Heart left ventricle (tissue), 16 donors: ENCODE results near the gene CSNK1G1. TPM values are rescaled to one million over a fixed set of nuclear protein-coding genes. Genes with fewer than 3 reads are reported as not detected.

Experiments used
- ATAC-seq, 4 donors: fragments of 200-7000 bp; cut with Tn5 transposase; one replicate each; pipeline ENCODE4 v1.9.1; 2020 to 2022; ENCODE audit warnings: moderate library complexity in 4 of 4, mild to moderate bottlenecking in 3 of 4, moderate number of reproducible peaks in 1 of 4
- DNase-seq, 5 donors: peaks; one replicate each; pipeline ENCODE4 v3.0.0-alpha.2; 2020
- H3K27ac ChIP-seq, 12 donors: fragments of 200-600 bp; sonication (generic) in 4 of 12; one replicate each; pipeline versions ENCODE4 v1.5.0 to v1.8.0; 2016 to 2022; ENCODE audit warnings: mild to moderate bottlenecking in 2 of 12
- H3K27me3 ChIP-seq, 9 donors: fragments of 200-600 bp; sonication (generic) in 2 of 9; one replicate each; pipeline versions ENCODE4 v1.5.1 to v1.8.0; 2016 to 2022; ENCODE audit warnings: mild to moderate bottlenecking in 3 of 9
- H3K36me3 ChIP-seq, 9 donors: fragments of 200-600 bp; sonication (generic) in 2 of 9; one replicate each; pipeline versions ENCODE4 v1.5.0 to v1.8.0; 2018 to 2022; ENCODE audit warnings: mild to moderate bottlenecking in 2 of 9
- H3K4me1 ChIP-seq, 12 donors: fragments of 200-600 bp; sonication (generic) in 4 of 12; one replicate each; pipeline versions ENCODE4 v1.5.0 to v1.8.0; 2016 to 2022; ENCODE audit warnings: mild to moderate bottlenecking in 3 of 12
- H3K4me3 ChIP-seq, 12 donors: fragments of 200-600 bp; sonication (generic) in 4 of 12; one replicate each; pipeline versions ENCODE4 v1.5.0 to v1.8.0; 2017 to 2022; ENCODE audit warnings: mild to moderate bottlenecking in 9 of 12, moderate library complexity in 4 of 12
- H3K9me3 ChIP-seq, 12 donors: fragments of 200-600 bp; sonication (generic) in 4 of 12; one replicate each; pipeline versions ENCODE4 v1.5.0 to v1.8.0; 2016 to 2022; ENCODE audit warnings: mild to moderate bottlenecking in 1 of 12
- POLR2A ChIP-seq, 2 donors: fragments of 450-650 bp; IDR thresholded peaks; one replicate each; pipeline ENCODE4 v1.6.1; 2017; ENCODE audit warnings: antibody characterized with exemption in 2 of 2, mild to moderate bottlenecking in 2 of 2, moderate library complexity in 2 of 2
- WGBS, 4 donors: extraction: QIAGEN DNeasy Blood & Tissue Kit in 2 of 4; methylation state at CpG; one replicate each; pipeline versions ENCODE4 v1.1.5 to v1.1.7; 2013 to 2018; 5-methylcytosine and 5-hydroxymethylcytosine counted together
- intact Hi-C, 10 donors: fragments of 100-400 bp; cut with DNase I; formaldehyde crosslinking; loops; one replicate each; pipeline versions ENCODE4 v1.11.1 to v1.14.2; 2022
- long read RNA-seq, 3 donors: library from polyadenylated mRNA; unstranded; transcript quantifications; one replicate each; pipeline ENCODE4 v2.0.0, GENCODE V29; 2020 to 2021
- polyA plus RNA-seq, 2 donors: library from polyadenylated mRNA; stranded (reverse); fragments of 200-250 nt; gene quantifications; one replicate each; pipeline ENCODE4 v1.2.3, GENCODE V29; 2013
- total RNA-seq, 9 donors: library from RNA; depleted of rRNA in 2 of 9; stranded (reverse); fragments of >200 nt in 2 of 9; fragmentation: NEBNext Ultra II Directional in 3 of 9; extraction: Animal tissue kit (Norgen Biotek cat#: 25700) in 3 of 9; gene quantifications; one replicate each; pipeline versions ENCODE4 v1.1.0 to v1.2.4, GENCODE V29; 2016 to 2023
- TF ChIP-seq, protein P1 (sequence below), 12 donors: fragments of 200-600 bp; sonication (generic) in 4 of 12; IDR thresholded peaks; one replicate each; pipeline versions ENCODE4 v1.5.0 to v1.8.0; 2018 to 2022; ENCODE audit warnings: antibody characterized with exemption in 12 of 12, mild to moderate bottlenecking in 5 of 12
- donor health status: ischemic (EF 13 %, LVEDD 7.1; RV severe dilation, severe dysfunction).
- donor health status: healthy with polysubstance abuse.
- donor health status: DM: no; HTN: yes; CAD: no.
- donor health status: DM: no; HTN: no; CAD: no.
- donor health status: ischemic (EF 25% LVEDD 6.9; RV normal size, moderate dysfunction).
- donor health status: ischemic (EF 25% LVEDD 5.7; RV mildly dilated, moderate dysfunction).
- donor health status: healthy.
- donor health status: DM: yes; HTN: yes; CAD: no.
- donor health status: ischemic (EF 35%, LVEDD 5.7; RV mildly dilated, moderate dysfunction).
- donor health status: nonischemic (EF 11% LVEDD 7.7; RV severe dilation, severe dysfunction).
- donor health status: DM: yes; HTN: yes; CAD: no.
- donor health status: PGD.
- donor health status: ischemic (EF 29% LVEDD 5.4; RV normal size, mild dysfunction).
- donor health status: nonischemic (EF 23%, LVEDD 6.1; RV moderate dilation, normal function).

The CSNK1G1 gene
- total RNA-seq (10 to 100 TPM in 2 of 9 donors, 1 to 10 TPM in 7; 3.9 to 15.0 (median 7.6) TPM), polyA plus RNA-seq (1 to 10 TPM; 1.4 to 4.9 TPM)
- long read RNA-seq, donor 1, full-length matches to known transcripts: 3 of 5 reads
- long read RNA-seq, donor 1, partial matches to known transcripts: 1 of 5 reads
- long read RNA-seq, donor 1, other reads (novel, unspliced or antisense): 1 of 5 reads
- long read RNA-seq, donor 2, full-length matches to known transcripts: 9 of 13 reads
- long read RNA-seq, donor 2, partial matches to known transcripts: 2 of 13 reads
- long read RNA-seq, donor 2, other reads (novel, unspliced or antisense): 2 of 13 reads
- long read RNA-seq, donor 3, full-length matches to known transcripts: 1 of 6 reads
- long read RNA-seq, donor 3, partial matches to known transcripts: 2 of 6 reads
- long read RNA-seq, donor 3, other reads (novel, unspliced or antisense): 3 of 6 reads

GRCh38 chr15:64355944-64356709 is at the start of gene CSNK1G1:
CSNK1G1 (minus strand) TSS chr15:64356173; CDS start chr15:64300499, 55,674 bp downstream.
- intact Hi-C loops: loop anchor here in 8 of 10 donors (2.0 to 10.0 kb wide), 8 partner anchors 25 to 194 kb away; partner anchors contain the start of genes PPIB (in 4 of the 8), PCLAF (in 1 of the 8) and TRIP4 (in 1 of the 8)
- Histone ChIP-seq H3K27ac (peak within 1 kb of the TSS; percentile 16 to 85 (median 76)), H3K4me3 (peak within 1 kb of the TSS; percentile 59 to 98 (median 84)), H3K27me3 (no peaks in the 10 kb centered on the region), H3K9me3 (no peaks in the 10 kb centered on the region), H3K4me1 (peaks cover 0 to 32% (median 12%) of the 10 kb centered on the region in 12 donors), H3K36me3 (no peaks in the 10 kb centered on the region)
- ATAC-seq: peak; percentile 100
- WGBS, 4 donors: 0 to 1% (median 0%) methylated on average over 32 to 42 of the region's 42 CpGs
- TF ChIP-seq, protein P1, sequence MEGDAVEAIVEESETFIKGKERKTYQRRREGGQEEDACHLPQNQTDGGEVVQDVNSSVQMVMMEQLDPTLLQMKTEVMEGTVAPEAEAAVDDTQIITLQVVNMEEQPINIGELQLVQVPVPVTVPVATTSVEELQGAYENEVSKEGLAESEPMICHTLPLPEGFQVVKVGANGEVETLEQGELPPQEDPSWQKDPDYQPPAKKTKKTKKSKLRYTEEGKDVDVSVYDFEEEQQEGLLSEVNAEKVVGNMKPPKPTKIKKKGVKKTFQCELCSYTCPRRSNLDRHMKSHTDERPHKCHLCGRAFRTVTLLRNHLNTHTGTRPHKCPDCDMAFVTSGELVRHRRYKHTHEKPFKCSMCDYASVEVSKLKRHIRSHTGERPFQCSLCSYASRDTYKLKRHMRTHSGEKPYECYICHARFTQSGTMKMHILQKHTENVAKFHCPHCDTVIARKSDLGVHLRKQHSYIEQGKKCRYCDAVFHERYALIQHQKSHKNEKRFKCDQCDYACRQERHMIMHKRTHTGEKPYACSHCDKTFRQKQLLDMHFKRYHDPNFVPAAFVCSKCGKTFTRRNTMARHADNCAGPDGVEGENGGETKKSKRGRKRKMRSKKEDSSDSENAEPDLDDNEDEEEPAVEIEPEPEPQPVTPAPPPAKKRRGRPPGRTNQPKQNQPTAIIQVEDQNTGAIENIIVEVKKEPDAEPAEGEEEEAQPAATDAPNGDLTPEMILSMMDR (IDR thresholded peaks at IDR 0.05): peak in 8 of 12 donors; percentile 22 to 52 (median 35)
- TF ChIP-seq POLR2A (IDR thresholded peaks at IDR 0.05): peak in 1 of 2 donors; percentile 34
- peak; percentile 96 to 97 (median 96) for DNase-seq

DNA sequence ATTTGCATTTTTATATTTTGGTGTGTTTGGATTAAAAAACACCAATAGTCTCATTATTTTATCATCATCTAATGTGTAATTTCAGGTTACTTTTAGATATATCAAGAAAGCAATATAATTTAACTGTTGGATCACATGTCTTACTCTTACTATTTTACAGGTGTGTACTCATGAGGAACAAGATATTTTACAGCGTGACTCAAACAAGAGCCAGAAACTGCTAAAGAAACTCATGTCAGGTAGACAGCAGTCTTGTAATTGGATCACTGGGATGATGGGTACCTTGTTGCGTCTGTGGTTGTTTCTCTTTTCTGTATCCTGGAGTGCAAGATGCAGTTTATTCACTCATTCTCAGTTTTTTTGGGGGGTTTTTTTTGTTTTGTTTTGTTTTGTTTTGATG is 44.6 kb upstream of the CSNK1G1 start:
- Histone ChIP-seq H3K4me1 (peaks cover 0 to 3% (median 0%) of the 10 kb centered on the region in 12 donors), H3K27ac (no peak overlapping the region), H3K36me3 (peaks cover 0 to 100% (median 97%) of the 10 kb centered on the region in 9 donors), H3K4me3 (no peak overlapping the region), H3K9me3 (no peaks in the 10 kb centered on the region), H3K27me3 (no peaks in the 10 kb centered on the region)
- 95 to 98% (median 96%) methylated on average over 2 of the region's 2 CpGs for WGBS, 4 donors
- TF ChIP-seq, protein P1 (IDR thresholded peaks at IDR 0.05): no peak
- TF ChIP-seq POLR2A (IDR thresholded peaks at IDR 0.05): no peak
- DNase-seq (no peak), ATAC-seq (no peak)
- intact Hi-C loops: no loop called here

GRCh38 chr15:64398575-64398974 is 42.6 kb upstream of the CSNK1G1 start:
- peaks cover 0 to 100% (median 98%) of the 10 kb centered on the region in 9 donors for H3K36me3 ChIP-seq
- no peak overlapping the region for H3K4me3 ChIP-seq
- TF ChIP-seq, protein P1 (IDR thresholded peaks at IDR 0.05): no peak
- TF ChIP-seq POLR2A (IDR thresholded peaks at IDR 0.05): no peak
- intact Hi-C loops: no loop called here
- no peak for DNase-seq
- 71 to 81% (median 79%) methylated on average over 2 of the region's 2 CpGs for WGBS, 4 donors
- no peaks in the 10 kb centered on the region for H3K9me3 ChIP-seq
- peaks cover 0 to 3% (median 0%) of the 10 kb centered on the region in 12 donors for H3K4me1 ChIP-seq
- ATAC-seq: peak in 3 of 4 donors; percentile 65 to 82 (median 73)
- H3K27me3 ChIP-seq: no peaks in the 10 kb centered on the region
- H3K27ac ChIP-seq: peak overlapping the region in 7 of 12 donors; percentile 26 to 59 (median 52)
